GM18867 (cell line): ENCODE data around the gene PHKA1.
A peak's percentile ranks its signal among the peaks of the same experiment; 100 is the strongest.
"Not testable (repeated sequence)": the region's sequence is repeated elsewhere in the genome, so short reads cannot be mapped to it uniquely, and the experiment has no call there.

ENCODE experiments used
- ATAC-seq: cut with Tn5 transposase; IDR thresholded peaks from one replicate; pipeline ENCODE4 v1.9.1; 2021; ENCODE audit warnings: mild to moderate bottlenecking, moderate library complexity; ENCODE audit not compliant: unreplicated experiment

The PHKA1 gene

DNA sequence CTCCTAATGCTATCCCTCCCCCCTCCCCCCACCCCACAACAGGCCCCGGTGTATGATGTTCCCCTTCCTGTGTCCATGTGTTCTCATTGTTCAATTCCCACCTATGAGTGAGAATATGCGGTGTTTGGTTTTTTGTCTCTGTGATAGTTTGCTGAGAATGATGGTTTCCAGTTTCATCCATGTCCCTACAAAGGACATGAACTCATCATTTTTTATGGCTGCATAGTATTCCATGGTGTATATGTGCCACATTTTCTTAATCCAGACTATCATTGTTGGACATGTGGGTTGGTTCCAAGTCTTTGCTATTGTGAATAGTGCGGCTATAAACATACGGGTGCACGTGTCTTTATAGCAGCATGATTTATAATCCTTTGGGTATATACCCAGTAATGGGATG lies 44.6 kb downstream of the PHKA1 start:
- ATAC-seq: not testable (repeated sequence)

DNA sequence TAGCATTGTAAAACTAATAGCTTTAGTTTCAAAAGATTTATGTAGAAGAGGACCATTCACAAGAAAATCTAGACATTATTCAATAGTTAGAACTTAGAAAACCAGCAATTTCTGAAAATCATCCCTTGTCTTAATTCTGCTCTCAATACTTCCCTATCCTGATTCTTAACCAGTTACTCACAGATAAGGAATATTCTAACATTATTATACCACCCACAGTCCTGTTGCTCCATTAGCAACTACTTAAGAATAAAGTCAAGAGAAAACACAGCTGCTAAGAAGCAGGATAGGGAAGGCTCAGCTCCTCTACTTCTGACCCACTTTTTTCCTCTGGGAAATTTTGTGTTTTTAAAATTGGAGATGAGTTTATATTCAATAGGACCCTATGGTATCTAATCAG lies 47.7 kb downstream of the PHKA1 start:
- no peak for ATAC-seq

DNA sequence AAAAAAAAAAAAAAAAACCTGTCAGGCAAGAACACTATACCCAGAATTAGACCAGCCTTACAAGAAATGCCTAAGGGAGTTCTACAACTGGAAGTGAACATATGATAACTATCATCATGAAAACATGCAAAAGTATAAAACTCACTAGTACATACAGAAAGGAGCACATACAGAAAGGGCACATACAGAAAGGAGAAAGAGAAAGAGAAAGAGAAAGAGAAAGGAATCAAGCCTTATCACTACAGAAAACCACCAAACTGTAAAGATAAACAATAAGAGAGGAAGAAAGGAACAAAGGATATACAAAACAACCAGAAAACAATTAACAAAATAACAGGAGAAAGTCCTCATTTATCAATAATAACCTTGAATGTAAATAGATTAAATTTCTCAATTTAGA lies 50.4 kb downstream of the PHKA1 start:
- ATAC-seq: peak; percentile 84

DNA sequence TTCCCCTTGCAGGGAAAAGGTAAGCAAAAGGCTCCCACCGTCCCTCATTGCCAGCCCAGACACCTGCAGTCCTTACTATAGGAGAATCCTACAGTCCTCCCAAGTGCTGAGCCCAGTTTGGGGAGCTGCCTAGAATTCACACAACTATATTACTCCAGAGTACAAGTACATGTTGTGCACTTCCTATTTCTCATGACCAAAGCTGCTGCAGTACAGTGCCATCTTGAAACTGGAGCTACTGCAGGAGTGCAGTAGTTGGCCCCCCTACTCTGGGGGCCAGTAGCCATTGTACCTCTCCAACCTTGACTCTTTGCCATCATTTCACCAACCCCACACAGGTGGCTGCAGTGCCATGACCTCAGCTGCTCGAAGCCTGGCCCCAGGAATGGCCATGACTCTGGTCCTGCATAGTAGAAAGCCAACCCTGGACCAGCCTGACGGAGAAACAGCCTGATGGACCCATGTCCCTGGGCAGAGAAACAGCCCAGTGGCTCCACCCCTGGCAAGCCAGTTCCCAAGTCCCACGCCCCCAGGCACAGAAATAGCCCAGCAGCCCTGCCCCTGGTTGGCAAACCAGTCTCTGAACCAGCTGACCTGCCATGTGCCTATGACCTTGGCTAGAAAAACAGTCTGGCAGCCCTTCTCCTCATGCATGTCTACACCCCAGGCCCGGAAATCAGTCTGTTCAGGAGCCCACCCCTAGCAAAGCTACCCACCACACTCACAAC lies 51.9 kb downstream of the PHKA1 start:
- ATAC-seq: no peak

DNA sequence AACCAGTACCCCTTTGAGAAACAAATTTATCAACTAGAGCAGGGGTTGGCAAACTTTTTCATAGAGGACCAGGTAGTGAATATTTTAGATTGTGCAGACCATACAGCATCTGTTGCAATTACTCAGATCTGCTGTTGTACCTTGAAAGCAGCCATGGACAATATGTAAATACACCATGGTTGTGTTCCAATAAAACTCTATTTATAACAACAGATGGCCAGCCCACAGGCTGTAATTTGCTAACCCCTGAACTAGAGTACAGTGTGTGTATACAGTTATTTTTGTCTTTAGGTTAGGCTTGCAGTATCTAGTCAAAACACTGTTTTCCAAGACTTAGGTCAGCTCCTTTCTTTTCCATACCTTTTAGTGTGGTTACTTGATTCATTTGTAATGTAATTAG lies 54.4 kb downstream of the PHKA1 start:
- no peak for ATAC-seq

DNA sequence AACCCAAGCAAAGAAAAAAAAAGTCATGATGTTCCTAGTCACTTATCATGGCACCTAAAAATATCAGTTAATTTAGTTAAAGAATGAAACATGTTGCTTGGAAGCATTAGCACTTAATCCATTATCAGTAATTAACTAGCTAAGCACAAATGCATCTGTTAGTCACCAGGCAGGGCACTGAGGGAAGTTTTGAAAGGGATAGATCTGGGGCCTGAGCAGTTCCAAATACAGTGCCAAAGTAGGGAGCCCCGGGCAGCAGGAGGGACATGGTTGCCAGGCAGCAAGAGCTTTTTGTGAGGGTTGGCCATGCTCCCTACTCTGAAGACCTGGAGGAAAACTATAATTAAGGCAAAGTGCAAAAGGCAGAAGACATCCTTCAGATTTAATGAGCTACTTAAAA lies 62.0 kb downstream of the PHKA1 start:
- no peak for ATAC-seq

DNA sequence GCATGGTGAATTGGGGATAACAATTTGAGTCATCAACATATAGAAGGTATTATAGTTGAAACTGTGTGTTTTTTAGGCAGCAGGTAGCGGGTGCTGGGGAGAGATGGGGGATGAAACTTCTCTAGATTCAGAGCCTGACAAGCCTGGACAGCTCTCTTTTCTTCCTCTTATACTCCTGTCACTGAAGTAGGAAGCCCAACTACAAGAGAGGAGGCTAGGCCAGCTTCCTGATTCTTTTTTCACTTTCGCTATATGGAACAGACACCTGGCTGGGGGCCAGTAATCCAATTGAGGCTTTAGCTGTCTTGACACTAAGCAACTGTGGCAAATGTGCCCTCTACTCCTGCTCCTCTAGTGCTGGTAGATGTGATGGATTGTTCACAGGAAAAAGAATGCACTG lies 69.2 kb downstream of the PHKA1 start:
- no peak for ATAC-seq

DNA sequence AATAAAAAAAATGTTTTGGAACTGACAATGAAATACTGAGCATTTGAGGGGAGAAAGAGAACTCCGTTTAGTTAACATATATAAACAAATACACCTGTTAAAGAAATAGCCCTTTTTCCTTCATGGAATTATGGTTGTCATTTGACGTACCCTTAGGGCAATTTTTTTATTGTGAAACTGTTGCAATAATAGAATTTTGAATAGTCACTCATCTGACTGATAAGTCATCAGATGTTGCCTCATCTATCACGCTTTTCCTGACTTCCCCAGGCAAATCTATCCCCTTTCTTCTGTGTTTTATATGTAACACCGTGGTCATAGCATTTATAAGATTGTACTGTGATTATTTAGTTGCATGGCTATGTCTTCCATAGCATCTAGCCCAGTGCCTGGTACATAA lies 72.5 kb downstream of the PHKA1 start:
- no peak for ATAC-seq

DNA sequence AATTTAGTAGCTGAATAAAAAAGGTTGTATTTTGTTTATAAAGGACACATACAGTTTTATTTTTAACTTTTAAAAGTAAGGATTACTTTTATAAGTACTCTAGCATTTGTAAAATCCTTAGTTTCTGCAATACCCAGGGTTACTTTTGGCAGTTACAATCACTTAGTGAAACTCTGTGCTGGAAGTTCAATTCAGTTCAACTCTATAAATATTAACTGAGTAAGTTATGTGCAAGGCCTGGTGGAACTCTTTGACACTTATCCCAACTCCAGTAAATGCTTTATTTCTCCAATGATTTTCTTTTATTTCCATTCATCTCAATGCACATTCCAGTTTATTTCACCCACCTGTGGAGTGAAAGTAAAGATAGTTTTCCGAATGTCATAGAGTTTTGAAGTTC lies 78.2 kb downstream of the PHKA1 start:
- ATAC-seq: no peak

DNA sequence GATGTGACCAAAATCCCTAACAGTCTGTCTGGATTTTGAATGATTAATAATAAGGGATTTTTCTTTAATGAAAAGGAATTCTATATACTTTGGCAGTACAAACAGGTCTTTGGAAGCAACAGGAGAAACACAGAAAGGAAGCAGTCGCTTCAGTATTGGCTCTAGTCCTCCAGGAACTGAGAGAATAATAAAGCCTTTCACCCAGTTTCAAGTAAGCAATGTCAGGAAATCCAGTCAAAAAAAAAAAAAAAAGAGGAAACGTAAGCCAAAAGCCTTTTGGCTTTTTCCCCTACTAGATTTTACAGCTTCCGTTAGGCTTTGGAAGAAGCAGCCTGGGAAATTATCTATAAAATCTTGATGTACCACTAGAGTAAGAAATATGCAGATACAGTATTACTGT lies 79.8 kb downstream of the PHKA1 start:
- no peak for ATAC-seq

DNA sequence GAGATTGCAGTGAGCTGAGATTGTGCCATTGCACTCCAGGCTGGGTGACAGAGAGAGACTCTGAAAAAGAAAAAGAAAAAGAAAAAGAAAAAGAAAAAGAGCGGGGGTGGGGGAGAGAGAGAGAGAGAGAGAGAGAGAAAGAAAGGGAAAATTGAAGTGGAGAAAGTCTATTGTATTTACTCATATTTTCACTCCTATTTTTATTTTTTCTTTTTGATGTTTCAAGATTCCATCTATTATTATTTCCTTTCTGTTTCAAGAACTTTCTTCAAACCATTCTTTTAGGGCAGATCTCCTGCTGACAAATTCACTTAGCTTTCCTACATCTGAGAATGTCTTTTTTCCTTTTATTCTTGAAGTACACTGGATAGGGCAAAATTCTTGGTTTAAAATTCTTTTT lies 83.9 kb downstream of the PHKA1 start:
- ATAC-seq: no peak

DNA sequence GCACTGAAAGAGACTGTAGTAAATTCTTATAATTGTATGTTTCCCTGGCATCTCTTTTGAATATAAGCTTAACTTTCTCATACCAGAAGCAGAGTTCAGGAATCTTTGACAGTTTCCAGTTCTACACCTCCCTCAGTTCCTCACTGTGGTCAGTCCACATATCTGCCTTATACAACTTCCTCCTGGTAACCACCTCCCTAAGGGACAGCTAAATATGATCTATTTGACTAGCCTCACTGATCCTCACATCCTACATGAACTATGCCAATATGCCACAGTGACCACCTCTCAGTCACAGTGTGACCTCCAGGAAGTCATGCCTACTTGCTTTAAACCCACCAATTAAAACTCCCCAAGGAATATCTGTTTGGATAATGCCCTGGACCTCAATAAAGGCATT lies 89.9 kb downstream of the PHKA1 start:
- no peak for ATAC-seq

DNA sequence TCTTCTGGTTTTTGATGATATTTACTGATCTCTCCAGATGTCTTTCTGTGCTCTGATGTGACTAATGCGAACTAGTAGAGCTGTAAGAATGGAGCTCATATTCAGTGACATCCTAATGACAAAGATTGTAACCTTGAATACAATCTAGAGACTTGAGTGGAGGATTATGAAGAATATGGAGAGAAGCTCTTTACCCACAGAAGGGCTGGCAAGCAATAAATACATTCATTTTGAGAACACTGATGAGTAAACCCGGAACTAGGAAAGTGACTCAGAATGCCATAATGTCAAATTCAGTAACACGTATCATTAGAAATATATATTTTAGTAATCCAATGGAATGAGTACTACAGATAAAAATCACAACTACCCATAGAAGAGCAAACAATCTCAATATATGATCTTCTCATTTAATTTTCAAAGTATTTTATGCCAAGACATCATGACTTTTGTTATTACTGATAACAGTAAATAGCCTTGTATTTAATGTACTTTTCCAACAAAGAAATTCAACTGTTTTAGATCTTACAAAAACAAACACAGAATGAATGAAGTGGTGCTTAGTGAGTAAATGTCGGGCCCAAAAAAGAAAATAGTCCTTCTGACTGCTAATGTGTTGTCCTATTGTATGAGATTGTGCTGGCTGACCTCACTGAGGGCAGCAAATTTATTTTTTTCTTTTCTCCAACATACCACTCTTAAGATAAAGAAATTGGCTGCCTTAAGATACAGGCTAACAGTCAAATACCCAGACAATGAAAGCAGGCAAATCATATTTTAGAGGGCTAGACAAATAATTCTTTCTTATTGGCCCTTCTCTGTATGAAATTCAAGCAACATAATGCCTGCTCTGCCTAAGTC lies 92.3 kb downstream of the PHKA1 start:
- ATAC-seq: peak; percentile 88

DNA sequence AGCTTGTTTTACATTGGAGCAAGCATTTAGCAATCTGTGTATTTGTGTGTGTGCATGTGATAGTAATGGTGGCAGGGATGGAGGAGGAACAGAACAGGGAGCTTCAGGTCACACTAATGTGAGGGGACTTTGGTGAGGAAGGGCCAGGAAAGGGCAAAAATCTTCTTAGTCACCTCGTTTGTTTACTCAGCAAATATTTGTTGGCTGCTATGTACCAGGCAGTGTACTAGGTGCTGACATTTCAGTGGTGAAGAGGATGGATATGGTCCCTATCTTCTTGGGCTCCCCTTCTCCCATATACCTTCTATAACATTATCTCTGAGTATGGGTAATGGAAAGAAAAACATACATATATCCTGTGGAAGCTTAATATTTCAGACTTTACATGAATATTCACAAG lies 92.9 kb downstream of the PHKA1 start:
- ATAC-seq: peak; percentile 9

DNA sequence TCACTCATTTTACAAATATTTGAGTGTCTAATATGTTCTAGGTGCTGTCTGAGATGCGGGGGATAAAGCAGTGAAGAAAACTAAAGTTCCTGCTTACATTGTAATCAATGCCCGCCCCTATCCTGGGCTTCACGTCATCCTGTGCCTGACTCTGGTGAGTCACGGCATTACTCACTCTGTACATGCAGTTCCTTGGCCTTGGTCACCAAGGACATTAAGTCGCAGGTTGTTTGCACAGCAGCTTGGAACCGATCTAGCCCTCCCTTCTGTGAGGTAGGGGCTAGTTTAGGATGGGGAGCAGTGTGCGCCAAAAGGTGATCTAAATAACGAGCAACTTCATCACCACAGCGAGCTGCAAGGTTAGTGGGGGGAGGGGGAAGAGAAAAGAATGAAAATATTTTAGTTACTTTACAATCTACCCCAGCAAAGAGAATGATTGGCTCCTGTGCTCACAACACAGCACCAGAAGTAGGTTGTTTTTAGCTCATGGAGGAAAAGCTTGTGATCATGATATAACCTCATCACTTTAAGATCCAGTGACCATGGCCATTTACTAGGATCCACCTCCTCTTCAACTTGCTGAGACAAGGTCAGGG lies 93.5 kb downstream of the PHKA1 start:
- ATAC-seq: no peak

DNA sequence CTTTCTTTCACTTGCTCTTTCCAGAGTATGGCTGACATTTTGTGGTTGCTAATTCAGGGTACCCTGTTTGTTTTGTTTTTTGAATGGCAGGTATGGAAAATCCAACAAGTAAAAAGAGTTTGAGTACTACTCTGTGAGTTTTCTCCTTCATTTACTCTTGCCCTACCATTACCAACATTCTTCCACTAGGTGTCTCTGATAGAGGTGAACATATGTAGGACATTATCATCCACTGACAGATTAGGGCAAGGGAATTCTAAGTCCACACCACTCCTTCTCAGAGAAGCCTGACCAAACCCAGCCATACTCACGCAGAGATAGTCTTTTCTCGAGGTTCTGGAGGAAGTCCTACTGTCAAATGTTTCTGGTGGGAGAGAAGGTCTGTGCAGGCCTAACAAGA lies 104.8 kb downstream of the PHKA1 start:
- no peak for ATAC-seq

DNA sequence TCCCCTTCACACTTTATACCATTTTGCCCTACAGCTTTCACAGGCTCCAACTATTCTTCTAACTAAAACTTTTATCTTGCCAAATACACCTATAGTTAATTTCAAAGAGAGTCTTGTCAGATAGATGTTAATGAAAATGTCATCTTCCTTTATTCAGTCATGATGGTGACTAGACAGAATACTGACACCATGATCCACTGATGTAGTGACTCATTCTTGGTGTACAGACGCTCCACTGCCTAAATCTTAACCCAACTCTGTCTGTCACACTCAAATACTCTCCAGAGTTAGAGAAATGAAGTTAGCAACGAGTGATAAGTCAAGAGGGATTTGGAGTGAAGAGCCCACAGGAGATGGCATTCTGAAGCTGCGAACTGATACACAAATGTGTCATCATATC lies 109.4 kb downstream of the PHKA1 start:
- ATAC-seq: no peak

DNA sequence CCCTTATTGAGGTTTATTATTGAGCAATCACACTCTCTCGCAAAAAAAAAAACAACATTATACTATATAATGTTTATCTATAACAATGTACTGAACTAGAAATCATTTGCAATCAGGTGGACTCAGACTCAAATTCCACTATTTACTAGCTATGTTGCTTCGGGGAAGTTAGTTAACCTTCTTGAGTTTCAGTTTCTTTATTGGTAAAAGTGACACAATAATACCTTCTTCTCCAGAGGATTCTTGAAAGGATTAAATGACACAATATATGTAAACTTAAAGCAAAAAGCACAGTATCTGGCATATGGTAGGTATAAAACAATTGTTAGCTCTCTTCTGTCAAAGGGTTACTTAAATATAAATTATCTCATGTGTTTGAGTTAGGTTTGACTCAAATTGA lies 110.0 kb downstream of the PHKA1 start:
- ATAC-seq: peak; percentile 64

DNA sequence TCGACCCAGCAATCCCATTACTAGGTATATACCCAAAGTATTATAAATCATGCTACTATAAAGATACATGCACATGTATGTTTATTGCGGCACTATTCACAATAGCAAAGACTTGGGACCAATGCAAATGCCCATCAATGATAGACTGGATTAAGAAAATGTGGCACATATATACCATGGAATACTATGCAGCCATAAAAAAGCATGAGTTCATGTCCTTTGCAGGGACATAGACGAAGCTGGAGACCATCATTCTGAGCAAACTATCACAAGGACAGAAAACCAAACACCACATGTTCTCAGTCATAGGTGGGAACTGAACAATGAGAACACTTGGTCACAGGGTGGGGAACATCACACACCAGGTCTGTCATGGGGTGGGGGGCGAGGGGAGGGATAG lies 123.1 kb downstream of the PHKA1 start:
- not testable (repeated sequence) for ATAC-seq

DNA sequence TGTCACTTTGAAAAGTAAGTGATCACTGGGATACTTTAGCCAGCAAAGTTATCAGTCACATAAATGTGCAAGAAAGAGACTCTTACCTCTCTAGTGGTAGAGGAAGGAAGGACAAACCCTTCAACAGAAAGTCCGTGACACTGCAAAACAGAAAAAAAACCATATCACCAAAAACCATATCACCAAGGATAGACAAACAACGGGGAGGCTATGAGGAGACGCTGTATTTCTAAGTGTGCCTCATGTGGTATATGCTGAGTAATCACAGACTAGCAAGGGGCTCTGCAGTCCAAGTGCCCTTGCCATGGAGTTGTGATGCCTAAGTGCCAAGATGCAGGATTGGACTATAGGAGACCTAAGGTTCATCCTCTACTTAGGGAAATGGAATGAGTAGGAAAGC lies 129.9 kb downstream of the PHKA1 start:
- no peak for ATAC-seq

DNA sequence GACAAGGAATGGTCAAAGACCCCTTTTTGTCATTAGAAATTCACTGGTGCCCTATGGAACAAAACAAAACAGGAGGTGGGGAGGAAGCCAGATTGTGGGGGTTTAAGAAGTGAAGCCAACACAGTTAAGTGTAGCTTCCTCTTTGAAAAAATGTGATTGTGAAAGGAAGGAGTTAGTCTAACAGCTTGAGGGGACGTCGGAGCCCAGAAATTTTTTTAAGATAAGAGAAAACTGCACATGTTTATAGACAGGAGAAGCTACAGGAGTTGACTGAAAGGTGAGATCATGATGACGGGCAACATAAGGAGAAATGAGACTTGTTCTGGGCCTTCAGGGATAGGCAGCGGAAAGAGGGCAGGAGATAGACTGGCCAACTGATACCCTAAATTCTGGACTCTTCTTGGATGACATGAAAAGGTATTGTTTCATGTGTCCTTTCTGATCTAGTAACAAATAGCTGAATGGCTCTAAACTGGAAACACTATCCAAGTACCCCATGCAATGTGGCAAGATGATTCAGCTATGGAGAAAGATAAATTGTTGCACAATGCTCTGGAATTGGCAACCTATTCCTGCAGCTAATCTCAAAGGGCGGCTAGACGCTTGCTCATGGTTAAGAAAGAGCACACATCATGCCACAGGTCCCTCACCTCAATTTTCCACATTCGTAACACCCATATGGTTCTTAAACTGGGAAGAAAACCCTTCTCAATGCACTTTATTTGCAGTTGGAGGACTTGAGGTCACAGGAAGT lies 137.8 kb downstream of the PHKA1 start:
- no peak for ATAC-seq
